PFSK-1 (cell line): ENCODE results near the gene GIT2.

Source experiments
- FOXP2 ChIP-seq: optimal IDR thresholded peaks from 2 replicates; pipeline ENCODE3; 2011; ENCODE audit warnings: borderline replicate concordance, control low read depth, inconsistent platforms; ENCODE audit not compliant: insufficient read depth; ENCODE audit errors: extremely low read length, extremely low read depth
- POLR2AphosphoS5 ChIP-seq: IDR thresholded peaks from 2 replicates; pipeline ENCODE4 v1.6.1; 2012; ENCODE audit warnings: low read depth, mild to moderate bottlenecking, control low read depth, low read length, moderate library complexity
- SIN3A ChIP-seq: IDR thresholded peaks from 2 replicates; pipeline ENCODE4 v1.6.1; 2012; ENCODE audit warnings: mild to moderate bottlenecking, low read length, moderate library complexity, borderline replicate concordance; ENCODE audit not compliant: insufficient read depth
- TAF1 ChIP-seq: IDR thresholded peaks from 2 replicates; pipeline ENCODE4 v1.6.1; 2012; ENCODE audit warnings: low read length, control low read depth, borderline replicate concordance; ENCODE audit not compliant: insufficient read depth
- TF ChIP-seq, protein P1 (sequence below), 2 experiments: IDR thresholded peaks; 2 replicates each; pipeline versions ENCODE4 v1.6.1 to v1.8.0; 2011 to 2012; ENCODE audit warnings: low read depth in 2 of 2, low read length in 2 of 2, control low read depth in 1 of 2, inconsistent platforms in 1 of 2, mild to moderate bottlenecking in 1 of 2, moderate library complexity in 1 of 2; ENCODE audit not compliant: insufficient read depth in 1 of 2

DNA sequence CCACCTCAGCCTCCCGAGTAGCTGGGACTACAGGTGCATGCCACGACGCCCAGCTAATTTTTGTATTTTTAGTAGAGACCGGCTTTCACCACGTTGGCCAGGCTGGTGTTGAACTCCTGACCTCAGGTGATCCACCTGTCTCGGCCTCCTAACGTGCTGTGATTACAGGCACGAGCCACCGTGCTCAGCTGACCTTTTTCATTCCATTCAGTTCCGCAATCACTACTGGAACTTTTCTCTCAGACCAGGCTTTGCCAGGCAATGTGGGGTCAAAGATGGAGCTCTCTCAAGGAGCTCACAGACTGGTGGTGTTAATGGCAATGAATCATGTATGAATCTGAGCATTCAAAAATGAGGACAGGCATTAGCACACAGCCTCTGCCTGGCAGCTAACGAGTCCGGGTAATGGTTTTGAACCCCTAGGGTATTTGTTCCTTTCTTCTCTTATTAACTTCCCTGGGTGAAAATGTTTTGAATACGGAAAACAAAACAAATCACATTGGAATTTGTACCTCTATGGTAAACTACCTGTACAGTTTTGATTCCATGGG is 105.5 kb downstream of the GIT2 start:
- TF ChIP-seq POLR2AphosphoS5 = no peak
- TF ChIP-seq, protein P1, sequence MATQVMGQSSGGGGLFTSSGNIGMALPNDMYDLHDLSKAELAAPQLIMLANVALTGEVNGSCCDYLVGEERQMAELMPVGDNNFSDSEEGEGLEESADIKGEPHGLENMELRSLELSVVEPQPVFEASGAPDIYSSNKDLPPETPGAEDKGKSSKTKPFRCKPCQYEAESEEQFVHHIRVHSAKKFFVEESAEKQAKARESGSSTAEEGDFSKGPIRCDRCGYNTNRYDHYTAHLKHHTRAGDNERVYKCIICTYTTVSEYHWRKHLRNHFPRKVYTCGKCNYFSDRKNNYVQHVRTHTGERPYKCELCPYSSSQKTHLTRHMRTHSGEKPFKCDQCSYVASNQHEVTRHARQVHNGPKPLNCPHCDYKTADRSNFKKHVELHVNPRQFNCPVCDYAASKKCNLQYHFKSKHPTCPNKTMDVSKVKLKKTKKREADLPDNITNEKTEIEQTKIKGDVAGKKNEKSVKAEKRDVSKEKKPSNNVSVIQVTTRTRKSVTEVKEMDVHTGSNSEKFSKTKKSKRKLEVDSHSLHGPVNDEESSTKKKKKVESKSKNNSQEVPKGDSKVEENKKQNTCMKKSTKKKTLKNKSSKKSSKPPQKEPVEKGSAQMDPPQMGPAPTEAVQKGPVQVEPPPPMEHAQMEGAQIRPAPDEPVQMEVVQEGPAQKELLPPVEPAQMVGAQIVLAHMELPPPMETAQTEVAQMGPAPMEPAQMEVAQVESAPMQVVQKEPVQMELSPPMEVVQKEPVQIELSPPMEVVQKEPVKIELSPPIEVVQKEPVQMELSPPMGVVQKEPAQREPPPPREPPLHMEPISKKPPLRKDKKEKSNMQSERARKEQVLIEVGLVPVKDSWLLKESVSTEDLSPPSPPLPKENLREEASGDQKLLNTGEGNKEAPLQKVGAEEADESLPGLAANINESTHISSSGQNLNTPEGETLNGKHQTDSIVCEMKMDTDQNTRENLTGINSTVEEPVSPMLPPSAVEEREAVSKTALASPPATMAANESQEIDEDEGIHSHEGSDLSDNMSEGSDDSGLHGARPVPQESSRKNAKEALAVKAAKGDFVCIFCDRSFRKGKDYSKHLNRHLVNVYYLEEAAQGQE (IDR thresholded peaks at IDR 0.05; ENCODE audit: insufficient read depth in 1 of 2, low read depth in 2 of 2, low read length in 2 of 2) = no peak
- TF ChIP-seq FOXP2 = no peak
- no peak for TF ChIP-seq TAF1
- no peak for TF ChIP-seq SIN3A
